NCI-H345 treated with DMSO at 0.1 percent for 48 hours (cell line): ENCODE measurements around the gene UCN3.

Experiments used
- DNase-seq: peaks from one replicate; lab custom pipeline; 2025; ENCODE audit not compliant: unreplicated experiment; lab: John Stamatoyannopoulos, UW

The UCN3 gene

GRCh38 chr10:5364890-5365338 lies at the start of gene UCN3:
TSS of gene UCN3 (plus strand) at chr10:5364966. CDS start at chr10:5373721, 8,755 bp downstream.
- peak; percentile 7 for DNase-seq

GRCh38 chr10:5317547-5318107 lies 47.1 kb upstream of the UCN3 start:
- DNase-seq, result no peak

- DNase-seq, result no peak
Observed at GRCh38 chr10:5318148-5318547, 46.6 kb upstream of the UCN3 start.

DNA sequence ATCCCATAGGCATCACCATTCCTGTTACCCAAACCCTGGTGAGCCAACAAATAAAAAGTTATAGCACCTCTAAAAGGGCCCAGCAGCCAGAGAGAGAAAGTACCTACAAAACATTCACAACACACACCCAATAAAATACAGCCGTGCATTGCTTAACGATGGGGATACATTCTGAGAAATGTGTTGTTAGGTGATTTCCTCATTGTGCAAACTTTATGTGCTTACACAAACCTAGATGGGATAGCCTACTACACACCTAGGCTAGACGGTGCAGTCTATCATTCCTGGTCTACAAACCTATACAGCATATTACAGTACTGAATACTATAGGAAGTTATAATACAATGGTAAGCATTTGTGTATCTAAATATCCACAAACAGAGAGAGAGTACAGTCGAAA lies 44.9 kb upstream of the UCN3 start:
- no peak for DNase-seq

DNA sequence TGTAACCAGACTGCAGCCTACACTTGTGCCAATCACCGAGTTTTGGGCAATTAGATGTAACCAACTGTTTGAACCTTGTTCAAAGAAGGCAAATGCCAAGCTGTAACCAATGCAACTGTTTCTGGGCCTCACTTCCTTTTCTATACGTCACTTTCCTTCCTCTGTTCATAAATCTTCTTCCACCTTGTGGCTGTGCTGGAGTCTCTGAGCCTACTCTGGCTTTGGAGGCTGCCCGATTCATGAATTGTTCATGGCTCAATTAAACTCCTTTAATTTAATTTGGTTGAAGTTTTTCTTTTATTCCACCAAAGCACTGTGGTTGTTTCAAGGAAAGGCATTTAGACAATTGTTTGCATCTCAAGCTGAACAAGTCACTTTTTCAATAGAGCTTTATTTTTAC lies 43.5 kb upstream of the UCN3 start:
- DNase-seq, result no peak

DNA sequence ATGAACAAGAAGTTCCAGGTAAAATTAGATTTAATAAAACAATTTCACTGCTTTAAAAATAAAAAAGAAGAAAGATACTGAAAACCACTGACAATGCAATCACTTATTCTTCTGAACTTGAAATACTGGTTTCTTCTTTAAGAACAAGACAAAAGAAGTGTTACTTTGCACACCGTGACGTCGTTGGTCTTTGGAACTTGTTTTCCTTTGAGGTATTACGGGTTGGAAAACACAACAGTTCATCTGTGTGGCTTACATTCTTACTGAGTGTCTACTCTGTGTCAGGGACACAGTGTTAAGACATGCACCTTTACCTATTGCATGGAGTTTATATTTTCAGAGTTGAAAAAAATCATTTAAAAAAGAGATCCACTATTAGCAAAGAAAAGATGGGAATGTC lies 41.3 kb upstream of the UCN3 start:
- DNase-seq, result no peak

- DNase-seq, result no peak
Observed at GRCh38 chr10:5325076-5325475, 39.7 kb upstream of the UCN3 start.

- DNase-seq, result no peak
Observed at GRCh38 chr10:5334196-5334880, 30.4 kb upstream of the UCN3 start.

- no peak for DNase-seq
Observed at GRCh38 chr10:5338010-5338409, 26.8 kb upstream of the UCN3 start.

- no peak for DNase-seq
Observed at GRCh38 chr10:5343092-5343491, 21.7 kb upstream of the UCN3 start.

DNA sequence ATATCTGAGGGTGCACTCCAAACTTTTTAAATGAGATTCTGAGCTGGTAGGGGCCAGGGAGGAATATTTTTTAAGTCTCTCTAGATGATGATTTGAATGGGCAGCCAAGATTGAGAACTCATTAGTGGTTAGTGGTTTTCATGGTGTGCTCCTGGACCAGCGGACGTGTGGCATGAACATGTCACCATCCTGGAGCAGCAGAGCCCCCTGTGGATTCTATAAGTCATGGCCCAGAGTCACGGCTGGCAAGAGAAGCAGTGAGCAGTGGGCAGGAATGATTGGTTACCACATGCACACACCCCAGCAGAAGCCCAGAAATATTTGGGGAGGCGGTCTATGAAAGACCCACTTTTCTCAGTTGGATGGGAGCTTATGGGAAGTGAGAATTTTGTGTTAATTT lies 21.2 kb upstream of the UCN3 start:
- no peak for DNase-seq

DNA sequence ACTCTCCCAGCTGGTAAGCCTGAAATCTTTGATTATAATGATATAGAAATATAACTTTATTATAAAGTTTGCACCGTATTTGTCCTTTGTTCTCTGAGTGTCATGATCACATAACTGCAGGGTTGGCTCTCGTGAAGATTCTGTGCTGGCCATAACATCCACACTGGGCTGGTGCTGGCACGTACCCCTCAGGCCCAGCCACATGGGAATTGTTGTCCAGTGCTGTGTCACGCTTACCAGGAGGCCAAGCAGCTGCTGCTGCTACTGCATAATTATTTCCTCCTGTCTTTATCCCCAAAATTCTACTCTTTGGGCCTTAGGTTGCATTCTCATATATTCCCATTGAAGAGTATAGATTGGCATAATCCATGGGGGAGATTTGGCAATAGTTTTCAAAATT lies 20.8 kb upstream of the UCN3 start:
- DNase-seq, result no peak

DNA sequence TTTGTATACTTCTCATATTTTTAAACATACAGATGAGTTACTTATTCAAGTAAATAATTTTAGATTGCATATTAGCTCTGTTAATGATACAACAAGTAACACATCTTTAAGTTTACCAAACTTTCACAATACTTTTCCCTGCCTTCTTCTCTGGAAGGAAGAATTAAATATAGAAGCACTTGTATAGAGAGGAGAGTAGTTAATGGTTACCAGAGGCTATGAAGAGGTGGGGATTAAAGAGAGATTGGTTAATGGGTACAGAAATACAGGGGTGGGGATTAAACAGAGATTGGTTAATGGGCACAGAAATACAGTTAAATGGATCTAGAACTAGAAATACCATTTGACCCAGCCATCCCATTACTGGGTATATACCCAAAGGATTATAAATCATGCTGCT lies 20.0 kb upstream of the UCN3 start:
- no peak for DNase-seq

GRCh38 chr10:5346881-5347280 lies 17.9 kb upstream of the UCN3 start:
- DNase-seq, result no peak

DNA sequence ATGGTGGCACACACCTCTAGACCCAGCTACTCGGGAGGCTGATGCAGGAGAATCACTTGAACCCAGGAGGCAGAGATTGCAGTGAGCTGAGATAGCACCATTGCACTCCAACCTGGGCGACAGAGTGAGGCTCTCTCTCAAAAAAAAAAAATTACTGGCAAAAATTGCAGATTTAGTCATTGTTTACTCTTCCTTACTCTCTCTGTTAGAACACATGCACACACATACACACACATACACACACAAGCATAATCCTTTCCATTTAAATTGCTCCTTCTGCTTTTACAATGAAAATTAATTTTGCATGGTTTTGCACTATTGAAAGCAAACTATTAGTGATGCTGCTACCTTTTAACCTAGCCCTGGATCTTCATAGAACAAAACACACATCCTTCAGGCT lies 15.4 kb upstream of the UCN3 start:
- no peak for DNase-seq

GRCh38 chr10:5354068-5354467 lies 10.7 kb upstream of the UCN3 start:
- DNase-seq, result no peak

GRCh38 chr10:5355594-5356301 lies 9.0 kb upstream of the UCN3 start:
- DNase-seq, result no peak

DNA sequence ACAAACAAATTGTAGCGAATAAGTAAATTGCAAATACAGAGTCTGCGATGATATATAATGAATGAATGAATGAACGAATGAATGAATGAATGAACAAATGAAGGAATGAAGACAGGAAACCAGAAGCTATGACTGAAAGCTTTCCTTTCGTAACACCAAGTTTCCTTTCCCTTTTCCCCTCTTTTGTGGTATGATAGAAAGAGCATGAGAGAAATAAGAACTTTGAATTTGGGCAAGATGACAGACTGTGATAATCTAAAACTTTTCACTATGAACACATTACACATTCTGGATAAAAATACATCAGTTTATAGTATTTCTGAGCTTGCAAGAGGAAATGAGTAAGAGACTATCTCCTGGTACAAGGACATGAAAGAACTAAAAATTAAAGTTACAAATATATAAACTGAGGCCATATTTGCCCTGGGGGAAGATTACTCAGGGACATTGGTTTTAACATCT lies 8.4 kb upstream of the UCN3 start:
- no peak for DNase-seq

GRCh38 chr10:5360318-5360915 lies 4.3 kb upstream of the UCN3 start:
- DNase-seq, result no peak

DNA sequence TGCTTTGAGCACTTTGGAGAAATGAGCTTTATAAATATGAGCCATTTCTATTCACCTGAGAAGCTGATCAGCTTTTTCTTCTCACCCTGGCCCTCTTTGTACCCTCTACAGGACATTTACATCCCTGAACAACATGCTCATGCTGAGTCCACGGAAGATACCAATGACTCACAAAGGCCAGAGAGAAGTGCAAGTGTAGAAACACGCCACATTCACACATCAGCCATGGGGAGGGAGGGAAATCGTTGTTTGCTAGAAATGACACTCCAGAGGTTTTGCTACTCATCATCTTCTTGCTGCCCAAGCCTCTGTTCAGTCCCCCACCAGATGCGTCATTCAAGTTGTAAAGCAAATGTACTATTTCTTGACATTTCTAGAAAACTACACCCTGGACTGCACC lies 2.8 kb upstream of the UCN3 start:
- DNase-seq, result no peak

GRCh38 chr10:5362873-5363272 lies 1.9 kb upstream of the UCN3 start:
- no peak for DNase-seq

- DNase-seq, result no peak
Observed at GRCh38 chr10:5364374-5364773, 392 bp upstream of the UCN3 start.
